NT2/D1 (cell line): ENCODE results near the gene CKS1B.

Experiments
- YY1 ChIP-seq: IDR thresholded peaks from 2 replicates; pipeline ENCODE4 v1.6.1; 2011; ENCODE audit not compliant: insufficient read length, insufficient read depth
- ZNF274 ChIP-seq: IDR thresholded peaks from 2 replicates; pipeline ENCODE4 v1.6.1; 2011; ENCODE audit warnings: mild to moderate bottlenecking, low read depth, low read length

GRCh38 chr1:155011004-155011416, 36.5 kb downstream of the CKS1B start:
- no peak for TF ChIP-seq YY1
- TF ChIP-seq ZNF274, result no peak
